Measurements from ENCODE around the gene GPC1. TPM values are rescaled to one million over a fixed set of nuclear protein-coding genes. Genes with fewer than 3 reads are reported as not detected.

The GPC1 gene
- total and polyA plus RNA-seq, 2 donors (not counting 1 experiment from before 2014, with no cell fraction given), result 1.2 to 3.3 TPM

DNA sequence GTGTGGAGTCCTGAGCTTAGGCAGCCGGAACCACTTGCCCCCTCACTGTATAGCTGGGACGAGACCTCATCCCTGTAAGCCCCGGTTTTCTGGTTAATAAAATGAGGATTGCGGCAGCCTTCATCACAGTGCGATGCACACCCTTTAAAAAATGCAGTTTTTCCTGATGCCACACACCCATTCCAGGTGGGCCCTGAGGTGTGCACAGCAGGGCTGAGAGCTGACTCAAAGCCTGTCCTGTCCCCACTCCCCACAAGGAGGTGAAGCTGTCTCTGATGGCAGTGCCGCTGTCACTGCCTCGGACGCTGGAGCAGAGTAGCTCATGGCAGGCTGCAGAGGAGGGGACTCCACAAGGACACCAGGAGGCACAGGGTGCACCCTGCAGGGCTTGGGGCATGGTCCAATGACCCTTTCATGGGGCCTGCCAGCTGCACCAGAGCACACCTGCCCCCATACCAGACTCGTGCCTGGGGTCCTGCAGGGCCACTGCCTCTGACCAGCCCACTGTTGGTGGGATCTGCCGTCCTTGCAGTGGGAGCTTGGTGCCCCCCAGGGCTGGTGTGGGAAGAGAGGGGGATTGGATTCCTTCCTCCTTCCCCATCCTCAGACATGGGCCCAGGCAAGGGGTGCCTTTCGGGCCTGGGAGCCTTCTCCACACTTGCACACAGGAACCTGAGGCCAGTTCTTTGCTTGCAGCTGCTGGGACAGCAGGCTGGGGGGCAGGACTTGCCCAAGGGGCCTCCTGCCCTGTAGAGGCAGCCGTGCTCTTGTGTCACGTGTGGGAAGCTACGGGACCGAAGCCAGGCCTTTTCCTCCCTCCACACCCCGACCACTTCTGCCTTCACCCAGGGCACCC, 22.8 kb downstream of the GPC1 start:
- DNase-seq (no peak), ATAC-seq (ENCODE audit: low read depth) (no peak)
- Histone ChIP-seq H2AFZ (ENCODE audit: insufficient read depth, low read depth, low read length, poor library complexity, severe bottlenecking) (no peak overlapping the region), H3K4me1 (ENCODE audit: control insufficient read depth in 2 of 2, insufficient read depth in 2 of 2, low read length in 2 of 2) (peaks cover 18 to 20% of the 10 kb centered on the region in 2 donors), H3K4me3 (ENCODE audit: control extremely low read depth in 1 of 5, extremely low read depth in 1 of 5, insufficient read depth in 1 of 5, low read depth in 2 of 5, low read length in 4 of 5) (no peak overlapping the region), H3K27me3 (replicated peaks in 1 of 4; ENCODE audit: control extremely low read depth in 1 of 4, control insufficient read depth in 3 of 4, insufficient read depth in 4 of 4, low read length in 3 of 4) (peaks cover 0 to 40% (median 16%) of the 10 kb centered on the region in 4 experiments), H3K36me3 (replicated peaks in 1 of 2; ENCODE audit: control extremely low read depth in 1 of 2, control insufficient read depth in 1 of 2, extremely low read depth in 1 of 2, insufficient read depth in 2 of 2, low read length in 1 of 2) (no peaks in the 10 kb centered on the region), H3K27ac (ENCODE audit: low read length in 2 of 2) (no peak overlapping the region), H4K20me1 (ENCODE audit: control insufficient read depth, insufficient read depth, low read length, poor library complexity, severe bottlenecking) (no peaks in the 10 kb centered on the region), H3K9me3 (ENCODE audit: control extremely low read depth in 1 of 3, control insufficient read depth in 2 of 3, insufficient read depth in 1 of 3, low read length in 2 of 3) (peaks cover 0 to 6% (median 0%) of the 10 kb centered on the region in 3 donors), H3K9ac (ENCODE audit: low read length) (no peak overlapping the region), H3K79me2 (ENCODE audit: control insufficient read depth, insufficient read depth, low read length) (no peaks in the 10 kb centered on the region), H3K4me2 (replicated peaks; ENCODE audit: low read depth, low read length, poor library complexity, severe bottlenecking) (no peak overlapping the region)
- Mint-ChIP-seq H3K4me1 (peaks cover 11% of the 10 kb centered on the region), H3K4me3 (no peak overlapping the region), H3K9me3 (ENCODE audit: insufficient read depth) (no peaks in the 10 kb centered on the region), H3K27ac (no peak overlapping the region), H3K27me3 (peaks cover 13% of the 10 kb centered on the region)
- CTCF ChIA-PET, result no interaction called here
- WGBS (ENCODE audit: insufficient coverage), result 87% methylated on average over 14 of the region's 16 CpGs
- intact Hi-C loops (cut with micrococcal nuclease), result no loop called here
- no peak for TF ChIP-seq EZH2 (IDR thresholded peaks at IDR 0.05; ENCODE audit: borderline replicate concordance, insufficient read depth, low read depth, low read length, poor library complexity, severe bottlenecking)
- TF ChIP-seq, protein P1, sequence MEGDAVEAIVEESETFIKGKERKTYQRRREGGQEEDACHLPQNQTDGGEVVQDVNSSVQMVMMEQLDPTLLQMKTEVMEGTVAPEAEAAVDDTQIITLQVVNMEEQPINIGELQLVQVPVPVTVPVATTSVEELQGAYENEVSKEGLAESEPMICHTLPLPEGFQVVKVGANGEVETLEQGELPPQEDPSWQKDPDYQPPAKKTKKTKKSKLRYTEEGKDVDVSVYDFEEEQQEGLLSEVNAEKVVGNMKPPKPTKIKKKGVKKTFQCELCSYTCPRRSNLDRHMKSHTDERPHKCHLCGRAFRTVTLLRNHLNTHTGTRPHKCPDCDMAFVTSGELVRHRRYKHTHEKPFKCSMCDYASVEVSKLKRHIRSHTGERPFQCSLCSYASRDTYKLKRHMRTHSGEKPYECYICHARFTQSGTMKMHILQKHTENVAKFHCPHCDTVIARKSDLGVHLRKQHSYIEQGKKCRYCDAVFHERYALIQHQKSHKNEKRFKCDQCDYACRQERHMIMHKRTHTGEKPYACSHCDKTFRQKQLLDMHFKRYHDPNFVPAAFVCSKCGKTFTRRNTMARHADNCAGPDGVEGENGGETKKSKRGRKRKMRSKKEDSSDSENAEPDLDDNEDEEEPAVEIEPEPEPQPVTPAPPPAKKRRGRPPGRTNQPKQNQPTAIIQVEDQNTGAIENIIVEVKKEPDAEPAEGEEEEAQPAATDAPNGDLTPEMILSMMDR (IDR thresholded peaks at IDR 0.05), result no peak
- POLR2A ChIA-PET, result no interaction called here

DNA sequence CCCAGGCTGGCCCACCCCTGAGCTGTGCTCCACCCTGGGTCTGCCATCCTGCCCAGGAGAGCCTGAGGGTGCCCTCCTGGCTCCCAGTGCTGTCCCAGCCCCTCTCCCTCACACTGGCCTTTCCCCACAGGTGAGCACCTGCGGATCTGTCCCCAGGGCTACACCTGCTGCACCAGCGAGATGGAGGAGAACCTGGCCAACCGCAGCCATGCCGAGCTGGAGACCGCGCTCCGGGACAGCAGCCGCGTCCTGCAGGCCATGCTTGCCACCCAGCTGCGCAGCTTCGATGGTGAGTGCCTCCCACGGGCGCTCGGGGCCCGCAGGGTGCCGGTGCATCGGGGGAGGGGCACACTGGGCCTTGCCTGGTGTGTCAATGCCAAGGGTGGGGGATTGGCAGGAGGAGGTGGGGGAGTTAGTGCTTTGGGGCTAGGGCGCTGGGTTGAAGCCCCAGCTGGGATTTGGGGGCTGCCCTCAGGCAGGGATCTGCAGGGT, 23.5 kb downstream of the GPC1 start:
- no peak for TF ChIP-seq EZH2 (IDR thresholded peaks at IDR 0.05; ENCODE audit: borderline replicate concordance, insufficient read depth, low read depth, low read length, poor library complexity, severe bottlenecking)
- TF ChIP-seq, protein P1 (IDR thresholded peaks at IDR 0.05), result no peak
- CTCF ChIA-PET, result no interaction called here
- Histone ChIP-seq H2AFZ (ENCODE audit: insufficient read depth, low read depth, low read length, poor library complexity, severe bottlenecking) (no peak overlapping the region), H3K9me3 (ENCODE audit: control extremely low read depth in 1 of 3, control insufficient read depth in 2 of 3, insufficient read depth in 1 of 3, low read length in 2 of 3) (peaks cover 0 to 6% (median 0%) of the 10 kb centered on the region in 3 donors), H3K4me2 (replicated peaks; ENCODE audit: low read depth, low read length, poor library complexity, severe bottlenecking) (no peak overlapping the region), H3K27ac (ENCODE audit: low read length in 2 of 2) (no peak overlapping the region), H3K36me3 (replicated peaks in 1 of 2; ENCODE audit: control extremely low read depth in 1 of 2, control insufficient read depth in 1 of 2, extremely low read depth in 1 of 2, insufficient read depth in 2 of 2, low read length in 1 of 2) (no peaks in the 10 kb centered on the region), H3K9ac (ENCODE audit: low read length) (no peak overlapping the region), H4K20me1 (ENCODE audit: control insufficient read depth, insufficient read depth, low read length, poor library complexity, severe bottlenecking) (no peaks in the 10 kb centered on the region), H3K4me3 (ENCODE audit: control extremely low read depth in 1 of 5, extremely low read depth in 1 of 5, insufficient read depth in 1 of 5, low read depth in 2 of 5, low read length in 4 of 5) (no peak overlapping the region), H3K79me2 (ENCODE audit: control insufficient read depth, insufficient read depth, low read length) (no peaks in the 10 kb centered on the region), H3K27me3 (replicated peaks in 1 of 4; ENCODE audit: control extremely low read depth in 1 of 4, control insufficient read depth in 3 of 4, insufficient read depth in 4 of 4, low read length in 3 of 4) (peaks cover 0 to 37% (median 16%) of the 10 kb centered on the region in 4 experiments), H3K4me1 (ENCODE audit: control insufficient read depth in 2 of 2, insufficient read depth in 2 of 2, low read length in 2 of 2) (peaks cover 16% of the 10 kb centered on the region in 2 donors)
- 95% methylated on average over 18 of the region's 18 CpGs for WGBS (ENCODE audit: insufficient coverage)
- no peak for ATAC-seq (ENCODE audit: low read depth)
- POLR2A ChIA-PET, result no interaction called here
- intact Hi-C loops (cut with micrococcal nuclease), result no loop called here
- Mint-ChIP-seq H3K4me1 (peaks cover 10% of the 10 kb centered on the region), H3K27me3 (peaks cover 12% of the 10 kb centered on the region), H3K4me3 (no peak overlapping the region), H3K27ac (no peak overlapping the region), H3K9me3 (ENCODE audit: insufficient read depth) (no peaks in the 10 kb centered on the region)
- DNase-seq, result no peak
